ENCODE results near the gene SRRM3. TPM values are rescaled to one million over a fixed set of nuclear protein-coding genes. Genes with fewer than 3 reads are reported as not detected.

The SRRM3 gene
- total and polyA plus RNA-seq, 3 experiments from 2014 or later, result not detected

- Histone ChIP-seq H3K36me3 (ENCODE audit: insufficient read depth, low read length) (no peaks in the 10 kb centered on the region), H3K27me3 (ENCODE audit: insufficient read depth, low read length, poor library complexity, severe bottlenecking) (no peaks in the 10 kb centered on the region), H3K4me1 (ENCODE audit: insufficient read depth, low read length) (no peaks in the 10 kb centered on the region), H3K9me3 (ENCODE audit: low read length) (no peaks in the 10 kb centered on the region), H3K4me3 (ENCODE audit: low read length) (no peak overlapping the region), H3K27ac (ENCODE audit: low read depth, low read length) (no peak overlapping the region)
- H3K9me3 Mint-ChIP-seq, result no peaks in the 10 kb centered on the region
- H3K36me3 Mint-ChIP-seq, result no peaks in the 10 kb centered on the region
- H3K4me3 Mint-ChIP-seq, result no peak overlapping the region
- ChIA-PET POLR2A (no interaction called here), CTCF (interaction anchor here (0.9 to 1.1 kb wide), 2 partner anchors 10 to 18 kb away, joined by 3 read pairs; no protein-coding TSS in a partner anchor)
- peaks cover 4 to 6% (median 5%) of the 10 kb centered on the region in 3 donors for H3K4me1 Mint-ChIP-seq
- H3K27ac Mint-ChIP-seq, result no peak overlapping the region
- peaks cover 31 to 50% of the 10 kb centered on the region in 2 donors for H3K27me3 Mint-ChIP-seq
- no peak for DNase-seq
These were observed 71.3 kb downstream of the SRRM3 start for GRCh38 chr7:76272851-76273497.

GRCh38 chr7:76273503-76273902 lies 71.8 kb downstream of the SRRM3 start:
- CTCF ChIA-PET, result interaction anchor here (0.7 to 2.7 kb wide), 4 partner anchors 10 to 41 kb away, joined by 3 to 5 read pairs (median 3); no protein-coding TSS in a partner anchor
- Histone ChIP-seq H3K36me3 (ENCODE audit: insufficient read depth, low read length) (no peaks in the 10 kb centered on the region), H3K27ac (ENCODE audit: low read depth, low read length) (no peak overlapping the region), H3K4me3 (ENCODE audit: low read length) (no peak overlapping the region), H3K9me3 (ENCODE audit: low read length) (no peaks in the 10 kb centered on the region), H3K27me3 (ENCODE audit: insufficient read depth, low read length, poor library complexity, severe bottlenecking) (no peaks in the 10 kb centered on the region), H3K4me1 (ENCODE audit: insufficient read depth, low read length) (no peaks in the 10 kb centered on the region)
- H3K36me3 Mint-ChIP-seq, result no peaks in the 10 kb centered on the region
- peaks cover 29 to 46% of the 10 kb centered on the region in 2 donors for H3K27me3 Mint-ChIP-seq
- DNase-seq, result no peak
- H3K9me3 Mint-ChIP-seq, result no peaks in the 10 kb centered on the region
- H3K4me1 Mint-ChIP-seq, result peaks cover 2 to 3% (median 2%) of the 10 kb centered on the region in 3 donors
- H3K4me3 Mint-ChIP-seq, result no peak overlapping the region
- H3K27ac Mint-ChIP-seq, result no peak overlapping the region
- POLR2A ChIA-PET, result no interaction called here

- ChIA-PET POLR2A (no interaction called here), CTCF (interaction anchor here (1.0 to 2.3 kb wide), 2 partner anchors 13 to 14 kb away, joined by 5 to 11 read pairs; no protein-coding TSS in a partner anchor)
- Mint-ChIP-seq H3K4me1 (peaks cover 11 to 22% (median 21%) of the 10 kb centered on the region in 3 donors), H3K4me3 (no peak overlapping the region), H3K27ac (no peak overlapping the region), H3K36me3 (no peaks in the 10 kb centered on the region), H3K27me3 (peaks cover 39 to 54% of the 10 kb centered on the region in 2 donors), H3K9me3 (no peaks in the 10 kb centered on the region)
- Histone ChIP-seq H3K36me3 (ENCODE audit: insufficient read depth, low read length) (no peaks in the 10 kb centered on the region), H3K27ac (ENCODE audit: low read depth, low read length) (no peak overlapping the region), H3K27me3 (ENCODE audit: insufficient read depth, low read length, poor library complexity, severe bottlenecking) (peaks cover 12% of the 10 kb centered on the region), H3K4me3 (ENCODE audit: low read length) (no peak overlapping the region), H3K4me1 (ENCODE audit: insufficient read depth, low read length) (peaks cover 11% of the 10 kb centered on the region), H3K9me3 (ENCODE audit: low read length) (no peaks in the 10 kb centered on the region)
- no peak for DNase-seq
These were observed 76.8 kb downstream of the SRRM3 start for GRCh38 chr7:76278540-76278939.

GRCh38 chr7:76280408-76280807 lies 78.7 kb downstream of the SRRM3 start:
- POLR2A ChIA-PET, result no interaction called here

GRCh38 chr7:76281006-76281705 lies 79.5 kb downstream of the SRRM3 start:
- Mint-ChIP-seq H3K27ac (peak overlapping the region in 2 of 8 donors; percentile 25 to 52), H3K27me3 (peaks cover 43 to 55% of the 10 kb centered on the region in 2 donors), H3K36me3 (no peaks in the 10 kb centered on the region), H3K4me3 (peak overlapping the region; percentile 73 to 83 (median 78)), H3K9me3 (peaks cover 0 to 2% (median 0%) of the 10 kb centered on the region in 5 donors), H3K4me1 (peaks cover 14 to 24% (median 22%) of the 10 kb centered on the region in 3 donors)
- Histone ChIP-seq H3K27ac (ENCODE audit: low read depth, low read length) (no peak overlapping the region), H3K36me3 (ENCODE audit: insufficient read depth, low read length) (no peaks in the 10 kb centered on the region), H3K27me3 (ENCODE audit: insufficient read depth, low read length, poor library complexity, severe bottlenecking) (peaks cover 15% of the 10 kb centered on the region), H3K9me3 (ENCODE audit: low read length) (no peaks in the 10 kb centered on the region), H3K4me3 (ENCODE audit: low read length) (peak overlapping the region; percentile 37), H3K4me1 (ENCODE audit: insufficient read depth, low read length) (peaks cover 11% of the 10 kb centered on the region)
- POLR2A ChIA-PET, result no interaction called here
- DNase-seq, result no peak
- CTCF ChIA-PET, result interaction anchor here (0.9 to 2.4 kb wide), 4 partner anchors 10 to 33 kb away, joined by 3 to 7 read pairs (median 4); no protein-coding TSS in a partner anchor

More at GRCh38 chr7:76280408-76280807, 78.7 kb downstream of the SRRM3 start:
- Histone ChIP-seq H3K36me3 (ENCODE audit: insufficient read depth, low read length) (no peaks in the 10 kb centered on the region), H3K4me3 (ENCODE audit: low read length) (no peak overlapping the region), H3K9me3 (ENCODE audit: low read length) (no peaks in the 10 kb centered on the region), H3K27ac (ENCODE audit: low read depth, low read length) (no peak overlapping the region), H3K4me1 (ENCODE audit: insufficient read depth, low read length) (peaks cover 11% of the 10 kb centered on the region), H3K27me3 (ENCODE audit: insufficient read depth, low read length, poor library complexity, severe bottlenecking) (peaks cover 15% of the 10 kb centered on the region)
- H3K36me3 Mint-ChIP-seq, result no peaks in the 10 kb centered on the region
- no peak overlapping the region for H3K27ac Mint-ChIP-seq
- peaks cover 44 to 59% of the 10 kb centered on the region in 2 donors for H3K27me3 Mint-ChIP-seq
- DNase-seq, result no peak
- CTCF ChIA-PET, result no interaction called here
- H3K4me1 Mint-ChIP-seq, result peaks cover 14 to 24% (median 22%) of the 10 kb centered on the region in 3 donors
- H3K4me3 Mint-ChIP-seq, result peak overlapping the region in 3 of 7 donors; percentile 61 to 83 (median 70)
- peaks cover 0 to 2% (median 0%) of the 10 kb centered on the region in 5 donors for H3K9me3 Mint-ChIP-seq

GRCh38 chr7:76281706-76282343 lies 80.1 kb downstream of the SRRM3 start:
- no peaks in the 10 kb centered on the region for H3K36me3 ChIP-seq (ENCODE audit: insufficient read depth, low read length)
- Mint-ChIP-seq H3K27ac (no peak overlapping the region), H3K4me3 (peak overlapping the region; percentile 37 to 89 (median 74)), H3K4me1 (peaks cover 14 to 24% (median 22%) of the 10 kb centered on the region in 3 donors), H3K36me3 (no peaks in the 10 kb centered on the region), H3K9me3 (peaks cover 0 to 2% (median 0%) of the 10 kb centered on the region in 5 donors), H3K27me3 (peaks cover 41 to 51% of the 10 kb centered on the region in 2 donors)
- no peaks in the 10 kb centered on the region for H3K9me3 ChIP-seq (ENCODE audit: low read length)
- ChIA-PET CTCF (interaction anchor here (0.9 to 2.4 kb wide), 4 partner anchors 9 to 33 kb away, joined by 3 to 7 read pairs (median 4); no protein-coding TSS in a partner anchor), POLR2A (no interaction called here)
- H3K27me3 ChIP-seq (ENCODE audit: insufficient read depth, low read length, poor library complexity, severe bottlenecking), result peaks cover 15% of the 10 kb centered on the region
- no peak overlapping the region for H3K27ac ChIP-seq (ENCODE audit: low read depth, low read length)
- DNase-seq, result no peak
- peaks cover 11% of the 10 kb centered on the region for H3K4me1 ChIP-seq (ENCODE audit: insufficient read depth, low read length)
- peak overlapping the region; percentile 38 for H3K4me3 ChIP-seq (ENCODE audit: low read length)

GRCh38 chr7:76282344-76283253 lies 80.9 kb downstream of the SRRM3 start:
- H3K4me3 ChIP-seq (ENCODE audit: low read length), result peak overlapping the region; percentile 38
- Mint-ChIP-seq H3K27me3 (peaks cover 36 to 46% of the 10 kb centered on the region in 2 donors), H3K27ac (peak overlapping the region in 1 of 8 donors; percentile 47), H3K4me3 (peak overlapping the region; percentile 37 to 89 (median 74)), H3K4me1 (peaks cover 14 to 24% (median 22%) of the 10 kb centered on the region in 3 donors), H3K9me3 (peaks cover 0 to 2% (median 0%) of the 10 kb centered on the region in 5 donors), H3K36me3 (no peaks in the 10 kb centered on the region)
- peak in 1 of 5 donors; percentile 21 for DNase-seq
- no peaks in the 10 kb centered on the region for H3K36me3 ChIP-seq (ENCODE audit: insufficient read depth, low read length)
- H3K27ac ChIP-seq (ENCODE audit: low read depth, low read length), result no peak overlapping the region
- no peaks in the 10 kb centered on the region for H3K9me3 ChIP-seq (ENCODE audit: low read length)
- CTCF ChIA-PET, result interaction anchor here (0.9 to 2.4 kb wide), 7 partner anchors 9 to 32 kb away, joined by 3 to 7 read pairs (median 3); partner anchors contain the start of gene HSPB1
- peaks cover 15% of the 10 kb centered on the region for H3K27me3 ChIP-seq (ENCODE audit: insufficient read depth, low read length, poor library complexity, severe bottlenecking)
- peaks cover 11% of the 10 kb centered on the region for H3K4me1 ChIP-seq (ENCODE audit: insufficient read depth, low read length)
- POLR2A ChIA-PET, result no interaction called here
